CD4-positive, alpha-beta T cell (primary cell): ENCODE results near the gene MAPK4. TPM values are rescaled to one million over a fixed set of nuclear protein-coding genes. Genes with fewer than 3 reads are reported as not detected.

ENCODE experiments used
- ATAC-seq: fragments of 200-7000 bp; cut with Tn5 transposase; one replicate; pipeline ENCODE4 v1.10.0; 2022; ENCODE audit warnings: mild to moderate bottlenecking; ENCODE audit not compliant: poor library complexity
- CTCF ChIA-PET: fragments of 350-600 bp; sonication (Branson Sonifier 250); formaldehyde crosslinking; loops from one replicate; lab custom pipeline; 2021; ENCODE audit warnings: antibody characterized with exemption, inconsistent platforms; lab: Charles Lee
- POLR2A ChIA-PET: fragments of 350-600 bp; sonication (Branson Sonifier 250); formaldehyde crosslinking; loops from one replicate; lab custom pipeline; 2021; ENCODE audit warnings: antibody characterized with exemption, inconsistent platforms; lab: Charles Lee
- DNase-seq, 14 experiments: peaks; one replicate each; pipeline ENCODE4 v3.0.0-alpha.2; 2013 to 2020; ENCODE audit warnings: mixed read lengths in 2 of 14
- H3K27ac ChIP-seq, 2 donors: one replicate each; pipeline versions ENCODE4 v1.5.1 to v1.7.0; 2013; ENCODE audit warnings: low read length in 2 of 2, low read depth in 1 of 2, mild to moderate bottlenecking in 1 of 2
- H3K27me3 ChIP-seq, 2 experiments: 1 replicate in 1 of 2; 2 replicates in 1 of 2; pipeline versions ENCODE4 v1.6.1 to v1.7.0; 2013; ENCODE audit warnings: low read length in 2 of 2, control low read depth in 1 of 2, mild to moderate bottlenecking in 1 of 2, moderate library complexity in 1 of 2; ENCODE audit not compliant: insufficient read depth in 2 of 2, control insufficient read depth in 1 of 2
- H3K36me3 ChIP-seq: one replicate; pipeline ENCODE4 v1.6.1; 2013; ENCODE audit warnings: low read length, control low read depth; ENCODE audit not compliant: insufficient read depth
- H3K4me1 ChIP-seq: one replicate; pipeline ENCODE4 v1.6.1; 2013; ENCODE audit warnings: low read length, control low read depth; ENCODE audit not compliant: insufficient read depth
- H3K4me3 ChIP-seq: one replicate; pipeline ENCODE4 v1.5.1; 2013; ENCODE audit warnings: mild to moderate bottlenecking, low read length, moderate library complexity
- H3K9me3 ChIP-seq, 2 experiments: 1 replicate in 1 of 2; 2 replicates in 1 of 2; pipeline versions ENCODE4 v1.6.1 to v1.7.0; 2013; ENCODE audit warnings: low read length in 2 of 2, mild to moderate bottlenecking in 2 of 2, control low read depth in 1 of 2, moderate library complexity in 1 of 2; ENCODE audit not compliant: control insufficient read depth in 1 of 2, insufficient read depth in 1 of 2
- H3K27ac Mint-ChIP-seq: one replicate; pipeline ENCODE4 v1.8.0; 2020; ENCODE audit warnings: mixed read lengths
- H3K27me3 Mint-ChIP-seq: one replicate; pipeline ENCODE4 v1.8.0; 2021; ENCODE audit warnings: mixed read lengths
- H3K36me3 Mint-ChIP-seq: one replicate; pipeline ENCODE4 v1.8.0; 2021; ENCODE audit warnings: low read depth, mixed read lengths
- H3K4me1 Mint-ChIP-seq: one replicate; pipeline ENCODE4 v1.8.0; 2021; ENCODE audit warnings: low read depth, mixed read lengths
- H3K4me3 Mint-ChIP-seq: one replicate; pipeline ENCODE4 v1.8.0; 2020; ENCODE audit warnings: mild to moderate bottlenecking, mixed read lengths
- H3K9me3 Mint-ChIP-seq: one replicate; pipeline ENCODE4 v1.8.0; 2020; ENCODE audit warnings: mixed read lengths
- CTCF ChIP-seq: fragments of 200-600 bp; IDR thresholded peaks from one replicate; pipeline ENCODE4 v1.8.0; 2022; ENCODE audit warnings: antibody characterized with exemption, mild to moderate bottlenecking
- intact Hi-C, 2 experiments: fragments of 100-400 bp; cut with DNase I in 1 of 2; cut with micrococcal nuclease in 1 of 2; formaldehyde crosslinking; loops; one replicate each; pipeline versions ENCODE4 v1.15.1 to v1.9.0; 2023 to 2025; cut with DNase I, micrococcal nuclease
- total RNA-seq, 174 experiments: library from RNA in 2 of 174; stranded (reverse) in 2 of 174; gene quantifications; one replicate each; pipeline ENCODE4 v1.2.3 and lab custom pipeline; 2021 to 2026

Gene MAPK4
- total RNA-seq, 2 experiments from 2014 or later = not detected

- Mint-ChIP-seq H3K27me3 (peaks cover 4% of the 10 kb centered on the region), H3K4me3 (no peak overlapping the region), H3K36me3 (no peaks in the 10 kb centered on the region), H3K9me3 (peaks cover 4% of the 10 kb centered on the region), H3K4me1 (no peaks in the 10 kb centered on the region), H3K27ac (no peak overlapping the region)
- Histone ChIP-seq H3K4me1 (no peaks in the 10 kb centered on the region), H3K36me3 (no peaks in the 10 kb centered on the region), H3K27me3 (no peaks in the 10 kb centered on the region), H3K9me3 (peaks cover 0 to 9% of the 10 kb centered on the region in 2 experiments), H3K4me3 (no peak overlapping the region), H3K27ac (no peak overlapping the region)
- intact Hi-C loops = no loop called here
- no peak for TF ChIP-seq CTCF
- no peak for ATAC-seq
- POLR2A ChIA-PET = no interaction called here
- CTCF ChIA-PET = no interaction called here
- no peak for DNase-seq
Measured at GRCh38 chr18:50665015-50665414, 105.1 kb downstream of the MAPK4 start.

- DNase-seq = no peak
- Histone ChIP-seq H3K36me3 (no peaks in the 10 kb centered on the region), H3K27me3 (no peaks in the 10 kb centered on the region), H3K9me3 (peaks cover 0 to 9% of the 10 kb centered on the region in 2 experiments), H3K4me3 (no peak overlapping the region), H3K4me1 (no peaks in the 10 kb centered on the region), H3K27ac (no peak overlapping the region)
- Mint-ChIP-seq H3K27ac (no peak overlapping the region), H3K9me3 (peaks cover 4% of the 10 kb centered on the region), H3K27me3 (peaks cover 4% of the 10 kb centered on the region), H3K4me3 (no peak overlapping the region), H3K4me1 (no peaks in the 10 kb centered on the region), H3K36me3 (no peaks in the 10 kb centered on the region)
- ChIA-PET CTCF (no interaction called here), POLR2A (no interaction called here)
- no peak for TF ChIP-seq CTCF
- intact Hi-C loops = no loop called here
- no peak for ATAC-seq
Measured at GRCh38 chr18:50665519-50665918, 105.6 kb downstream of the MAPK4 start.

GRCh38 chr18:50666536-50666935 lies 106.6 kb downstream of the MAPK4 start:
- H3K4me1 Mint-ChIP-seq = no peaks in the 10 kb centered on the region
- H3K27me3 Mint-ChIP-seq = peaks cover 4% of the 10 kb centered on the region
- POLR2A ChIA-PET = no interaction called here

More at GRCh38 chr18:50666536-50666935, 106.6 kb downstream of the MAPK4 start:
- no peak for ATAC-seq
- Mint-ChIP-seq H3K36me3 (no peaks in the 10 kb centered on the region), H3K9me3 (peaks cover 4% of the 10 kb centered on the region), H3K27ac (no peak overlapping the region), H3K4me3 (no peak overlapping the region)
- peaks cover 0 to 9% of the 10 kb centered on the region in 2 experiments for H3K9me3 ChIP-seq
- DNase-seq = no peak
- no peaks in the 10 kb centered on the region for H3K36me3 ChIP-seq
- H3K27ac ChIP-seq = no peak overlapping the region
- CTCF ChIA-PET = no interaction called here
- H3K4me3 ChIP-seq = no peak overlapping the region
- H3K27me3 ChIP-seq = no peaks in the 10 kb centered on the region
- no peak for TF ChIP-seq CTCF
- intact Hi-C loops = no loop called here
- H3K4me1 ChIP-seq = no peaks in the 10 kb centered on the region
